H1 (cell line): ENCODE results near the gene TNFRSF13B. TPM values are rescaled to one million over a fixed set of nuclear protein-coding genes. Genes with fewer than 3 reads are reported as not detected.

Source experiments
- CTCF ChIA-PET: fragments of 300-600 bp; sonication (Branson Sonifier 250); formaldehyde crosslinking; loops from one replicate; lab custom pipeline; 2021; ENCODE audit not compliant: partially characterized antibody; lab: Charles Lee
- POLR2A ChIA-PET: fragments of 300-600 bp; sonication (Branson Sonifier 250); formaldehyde crosslinking; loops from one replicate; lab custom pipeline; 2021; ENCODE audit warnings: inconsistent platforms; ENCODE audit not compliant: partially characterized antibody; lab: Charles Lee
- DNase-seq, 2 experiments: peaks; one replicate each; pipeline versions ENCODE4 v3.0.0 to v3.0.0-alpha.2; 2010 to 2022; ENCODE audit warnings: low spot score in 2 of 2, low read depth in 1 of 2, mixed read lengths in 1 of 2
- FAIRE-seq: peaks from 2 replicates; lab custom pipeline; 2011; peaks lifted over from hg19 to GRCh38; lab: Jason Lieb, UNC
- H2AFZ ChIP-seq: 2 replicates; pipeline ENCODE4 v1.8.1; 2012; ENCODE audit warnings: low read length, inconsistent platforms
- H2AK5ac ChIP-seq: 2 replicates; pipeline ENCODE4 v1.6.1; 2013; ENCODE audit warnings: low read depth, low read length
- H2BK120ac ChIP-seq: replicated peaks from 2 replicates; pipeline ENCODE3; 2013; ENCODE audit warnings: low read depth, low read length, inconsistent platforms
- H2BK12ac ChIP-seq: 2 replicates; pipeline ENCODE4 v1.6.1; 2013; ENCODE audit warnings: low read depth, low read length
- H2BK15ac ChIP-seq: 2 replicates; pipeline ENCODE4 v1.6.1; 2013; ENCODE audit warnings: low read length
- H2BK20ac ChIP-seq: 2 replicates; pipeline ENCODE4 v1.6.1; 2013; ENCODE audit warnings: low read length
- H2BK5ac ChIP-seq: 2 replicates; pipeline ENCODE4 v1.6.1; 2013; ENCODE audit warnings: low read depth, low read length
- H3K14ac ChIP-seq: 2 replicates; pipeline ENCODE4 v1.6.1; 2013; ENCODE audit warnings: inconsistent platforms; ENCODE audit not compliant: insufficient read length
- H3K18ac ChIP-seq: 2 replicates; pipeline ENCODE4 v1.6.1; 2013; ENCODE audit warnings: low read length; ENCODE audit errors: extremely low read depth
- H3K23ac ChIP-seq: 2 replicates; pipeline ENCODE4 v1.6.1; 2013; ENCODE audit warnings: inconsistent platforms; ENCODE audit not compliant: insufficient read length
- H3K23me2 ChIP-seq: 2 replicates; pipeline ENCODE4 v1.6.1; 2013; ENCODE audit warnings: low read depth, low read length
- H3K27ac ChIP-seq: 2 replicates; pipeline ENCODE4 v1.6.1; 2011; ENCODE audit warnings: low read depth, low read length, inconsistent platforms
- H3K27me3 ChIP-seq, 4 experiments: replicated peaks in 1 of 4; 1 replicate in 1 of 4; 2 replicates in 3 of 4; pipeline versions ENCODE4 v1.6.1 to v1.8.1; 2011 to 2013; ENCODE audit warnings: low read length in 3 of 4, mild to moderate bottlenecking in 3 of 4, inconsistent platforms in 2 of 4, mixed read lengths in 2 of 4, moderate library complexity in 1 of 4; ENCODE audit not compliant: control insufficient read depth in 3 of 4, insufficient read depth in 3 of 4; ENCODE audit errors: extremely low read depth in 1 of 4
- H3K36me3 ChIP-seq, 4 experiments: 2 replicates each; pipeline versions ENCODE4 v1.6.1 to v1.8.1; 2011 to 2013; ENCODE audit warnings: mild to moderate bottlenecking in 4 of 4, low read length in 3 of 4, moderate library complexity in 2 of 4, control low read depth in 1 of 4, inconsistent platforms in 1 of 4; ENCODE audit not compliant: insufficient read depth in 4 of 4, control insufficient read depth in 2 of 4
- H3K4ac ChIP-seq: replicated peaks from 2 replicates; pipeline ENCODE3; 2013; ENCODE audit warnings: low read length, low read depth, mixed read lengths, inconsistent platforms; ENCODE audit not compliant: insufficient read length
- H3K4me1 ChIP-seq, 4 experiments: replicated peaks in 1 of 4; 1 replicate in 1 of 4; 2 replicates in 3 of 4; pipeline versions ENCODE4 v1.6.1 to v1.8.1; 2011 to 2013; ENCODE audit warnings: low read length in 3 of 4, inconsistent platforms in 2 of 4, mixed read lengths in 1 of 4; ENCODE audit not compliant: insufficient read depth in 4 of 4, control insufficient read depth in 3 of 4
- H3K4me2 ChIP-seq, 2 experiments: 2 replicates each; pipeline versions ENCODE4 v1.6.1 to v1.8.1; 2011 to 2013; ENCODE audit warnings: low read depth in 2 of 2, low read length in 2 of 2, control low read depth in 1 of 2, inconsistent platforms in 1 of 2, mild to moderate bottlenecking in 1 of 2; ENCODE audit not compliant: insufficient read depth in 1 of 2
- H3K4me3 ChIP-seq, 4 experiments: fragments of 200-600, 300-600 bp in 1 of 4; sonication (generic), shearing (Covaris generic), sonication (Bioruptor Twin) in 1 of 4; 2 replicates each; pipeline versions ENCODE4 v1.5.1 to v1.8.1; 2011 to 2016; ENCODE audit warnings: low read length in 4 of 4, low read depth in 3 of 4, control low read depth in 2 of 4, inconsistent platforms in 2 of 4, mild to moderate bottlenecking in 2 of 4, mixed read lengths in 1 of 4, moderate library complexity in 1 of 4; ENCODE audit not compliant: insufficient read depth in 2 of 4; ENCODE audit errors: extremely low read depth in 1 of 4
- H3K56ac ChIP-seq: replicated peaks from 2 replicates; pipeline ENCODE3; 2013; ENCODE audit warnings: low read depth, mild to moderate bottlenecking, mixed read lengths, low read length, inconsistent platforms; ENCODE audit not compliant: insufficient read length
- H3K79me1 ChIP-seq: 2 replicates; pipeline ENCODE4 v1.6.1; 2013; ENCODE audit warnings: low read depth, low read length, control low read depth
- H3K79me2 ChIP-seq, 2 experiments: 2 replicates each; pipeline versions ENCODE4 v1.6.1 to v1.8.1; 2012 to 2013; ENCODE audit warnings: low read length in 2 of 2, mild to moderate bottlenecking in 2 of 2, inconsistent platforms in 1 of 2; ENCODE audit not compliant: insufficient read depth in 2 of 2, control insufficient read depth in 1 of 2
- H3K9ac ChIP-seq, 4 experiments: replicated peaks in 1 of 4; 1 replicate in 1 of 4; 2 replicates in 3 of 4; pipeline versions ENCODE4 v1.6.1 to v1.8.1; 2011 to 2013; ENCODE audit warnings: low read depth in 3 of 4, low read length in 3 of 4, control low read depth in 2 of 4, mild to moderate bottlenecking in 2 of 4, moderate library complexity in 2 of 4, inconsistent platforms in 1 of 4; ENCODE audit errors: extremely low read depth in 1 of 4
- H3K9me3 ChIP-seq, 2 experiments: 2 replicates each; pipeline versions ENCODE4 v1.6.1 to v1.8.1; 2012 to 2013; ENCODE audit warnings: mild to moderate bottlenecking in 2 of 2, moderate library complexity in 2 of 2, control low read depth in 1 of 2, inconsistent platforms in 1 of 2, low read depth in 1 of 2, low read length in 1 of 2, mixed read lengths in 1 of 2; ENCODE audit not compliant: insufficient read depth in 2 of 2
- H4K20me1 ChIP-seq, 2 experiments: replicated peaks in 1 of 2; 2 replicates each; pipeline versions ENCODE3 to v1.8.1; 2011 to 2013; ENCODE audit warnings: inconsistent platforms in 2 of 2, low read length in 2 of 2, mild to moderate bottlenecking in 1 of 2; ENCODE audit not compliant: insufficient read depth in 2 of 2, control insufficient read depth in 1 of 2
- H4K5ac ChIP-seq: 2 replicates; pipeline ENCODE4 v1.6.1; 2013; ENCODE audit warnings: low read length, low read depth, mixed read lengths, inconsistent platforms; ENCODE audit not compliant: insufficient read length
- H4K8ac ChIP-seq: 2 replicates; pipeline ENCODE4 v1.8.0; 2013; ENCODE audit warnings: mild to moderate bottlenecking, moderate library complexity, low read length, inconsistent platforms; ENCODE audit not compliant: insufficient read depth; ENCODE audit errors: extremely low read depth
- H4K91ac ChIP-seq: replicated peaks from 2 replicates; pipeline ENCODE3; 2013; ENCODE audit warnings: low read length, mixed read lengths, inconsistent platforms; ENCODE audit not compliant: insufficient read length
- CBX5 ChIP-seq: fragments of 300-800, 300-1000 bp; sonication (generic); IDR thresholded peaks from 2 replicates; pipeline ENCODE4 v1.7.1; 2016; ENCODE audit warnings: antibody characterized with exemption, low read length, low read depth
- CTBP2 ChIP-seq: IDR thresholded peaks from 2 replicates; pipeline ENCODE4 v1.7.0; 2011; ENCODE audit warnings: borderline replicate concordance, mild to moderate bottlenecking, moderate library complexity, mixed read lengths, low read length; ENCODE audit not compliant: insufficient read depth, insufficient read length
- KDM4A ChIP-seq: IDR thresholded peaks from one replicate; pipeline ENCODE4 v1.7.1; 2012; ENCODE audit warnings: low read depth, mild to moderate bottlenecking, moderate library complexity, low read length, inconsistent platforms; ENCODE audit not compliant: severe bottlenecking
- NRF1 ChIP-seq: IDR thresholded peaks from 2 replicates; pipeline ENCODE4 v1.6.1; 2011; ENCODE audit warnings: mild to moderate bottlenecking, low read depth, low read length, improper control_type of control experiment
- RAD21 ChIP-seq, 2 experiments: IDR thresholded peaks in 1 of 2; conservative IDR thresholded peaks in 1 of 2; 2 replicates each; pipeline ENCODE4 v1.6.1; 2011; ENCODE audit warnings: low read depth in 2 of 2, low read length in 2 of 2, improper control_type of control experiment in 1 of 2, inconsistent platforms in 1 of 2, mild to moderate bottlenecking in 1 of 2, moderate library complexity in 1 of 2
- WGBS, 2 experiments: shearing (Covaris generic) in 1 of 2; methylation state at CpG; one replicate each; pipeline versions ENCODE4 v1.1.6 to v1.1.7; 2013 to 2015; ENCODE audit warnings: low lambda C conversion rate in 2 of 2, mixed read lengths in 2 of 2, inconsistent platforms in 1 of 2, low coverage in 1 of 2, missing lambda C conversion rate in 1 of 2; ENCODE audit not compliant: insufficient replicate concordance in 2 of 2, insufficient coverage in 1 of 2, insufficient read length in 1 of 2; ENCODE audit errors: extremely low coverage in 1 of 2, missing lambda C conversion rate in 1 of 2; 5-methylcytosine and 5-hydroxymethylcytosine counted together
- polyA plus RNA-seq, 7 experiments: library from polyadenylated mRNA; depleted of rRNA in 3 of 7; stranded (reverse) in 5 of 7; unstranded in 2 of 7; fragments of >200 nt in 5 of 7; fragments of 200-250 nt in 2 of 7; gene quantifications; 1 replicate in 5 of 7; 2 replicates in 1 of 7; 4 replicates in 1 of 7; pipeline versions ENCODE4 v1.2.1 to v1.2.3, GENCODE V29; 2011 to 2013; ENCODE audit warnings: missing spikeins in 2 of 7, mixed read lengths in 2 of 7
- total RNA-seq: library from RNA; stranded (reverse); fragmentation: NEBNext Ultra II Directional; extraction: Animal tissue kit (Norgen Biotek cat#: 25700); gene quantifications from 2 replicates; pipeline ENCODE4 v1.2.1, GENCODE V29; 2021

TNFRSF13B gene
- total and polyA plus RNA-seq, 2 of the 8 experiments (the other 6 are each of a cell fraction or from before 2014, with no cell fraction given): not detected

- H4K20me1 ChIP-seq: no peaks in the 10 kb centered on the region
- H2BK15ac ChIP-seq: no peak overlapping the region
- ChIA-PET POLR2A (interaction anchor here (0.6 kb wide), 1 partner anchor 216 kb away, joined by 3 read pairs; no protein-coding TSS in a partner anchor), CTCF (interaction anchor here (0.7 to 1.3 kb wide), 2 partner anchors 67 to 160 kb away, joined by 3 read pairs; no protein-coding TSS in a partner anchor)
- no peak overlapping the region for H2AFZ ChIP-seq
- no peak overlapping the region for H3K4me2 ChIP-seq
- H3K14ac ChIP-seq: no peak overlapping the region
- no peak overlapping the region for H3K4me3 ChIP-seq
- no peaks in the 10 kb centered on the region for H3K79me2 ChIP-seq
- FAIRE-seq (no peak), DNase-seq (no peak)
- H3K27ac ChIP-seq: no peak overlapping the region
- H4K5ac ChIP-seq: no peak overlapping the region
- no peaks in the 10 kb centered on the region for H3K36me3 ChIP-seq
- 89% methylated on average over 9 of the region's 15 CpGs; no CpG with 5 or more reads in 1 of the 2 experiments for WGBS, 2 experiments
- no peaks in the 10 kb centered on the region for H3K27me3 ChIP-seq
- no peaks in the 10 kb centered on the region for H3K79me1 ChIP-seq
- no peak overlapping the region for H3K18ac ChIP-seq
- H3K23me2 ChIP-seq: no peaks in the 10 kb centered on the region
- H3K23ac ChIP-seq: no peak overlapping the region
- no peaks in the 10 kb centered on the region for H3K9me3 ChIP-seq
- peaks cover 0 to 4% (median 0%) of the 10 kb centered on the region in 4 experiments; a peak in 1 of 7 replicates for H3K4me1 ChIP-seq
- no peak for TF ChIP-seq KDM4A
- TF ChIP-seq CBX5: no peak
- TF ChIP-seq RAD21 (IDR thresholded peaks at IDR 0.05 in 1 of 2, conservative IDR thresholded peaks at IDR 0.05 in 1 of 2; ENCODE audit: low read depth in 2 of 2, low read length in 2 of 2): no peak
- no peak for TF ChIP-seq CTBP2
- TF ChIP-seq NRF1: no peak
- no peak overlapping the region for H2BK20ac ChIP-seq
- no peak overlapping the region for H2AK5ac ChIP-seq
- no peak overlapping the region for H2BK120ac ChIP-seq
- H4K91ac ChIP-seq: no peak overlapping the region
- H3K4ac ChIP-seq: no peak overlapping the region
- no peak overlapping the region for H3K56ac ChIP-seq
- no peak overlapping the region for H3K9ac ChIP-seq
- H2BK5ac ChIP-seq: peak overlapping the region; percentile 35; the same call in 1 of the 2 replicates
- H4K8ac ChIP-seq: no peak overlapping the region; the same call in 1 of the 2 replicates
- no peak overlapping the region for H2BK12ac ChIP-seq
These were observed 47.8 kb downstream of the TNFRSF13B start for GRCh38 chr17:16923904-16924695.
